SIG-M5 (cell line): ENCODE data around the gene METTL17.
"Not testable (repeated sequence)": the region's sequence is repeated elsewhere in the genome, so short reads cannot be mapped to it uniquely, and the experiment has no call there.

Experiments used
- DNase-seq: peaks from one replicate; lab custom pipeline; 2025; lab: John Stamatoyannopoulos, UW

METTL17 gene

GRCh38 chr14:20996521-20996920, 6.7 kb downstream of the METTL17 start:
- no peak for DNase-seq

- DNase-seq, result no peak
Measured at GRCh38 chr14:20997115-20997514, 7.3 kb downstream of the METTL17 start.

GRCh38 chr14:20997564-20997963, 7.8 kb downstream of the METTL17 start:
- DNase-seq, result no peak

GRCh38 chr14:20998139-20998538, 8.4 kb downstream of the METTL17 start:
- DNase-seq, result no peak

GRCh38 chr14:20998674-20999366, 9.0 kb downstream of the METTL17 start, which contains the start of gene SLC39A2:
SLC39A2 (plus strand) TSS chr14:20999293; CDS start chr14:20999447, 154 bp downstream.
- DNase-seq, result no peak

GRCh38 chr14:20999591-20999990, 9.8 kb downstream of the METTL17 start:
- no peak for DNase-seq

GRCh38 chr14:21001218-21001617, 11.4 kb downstream of the METTL17 start:
- no peak for DNase-seq

GRCh38 chr14:21003788-21004346, 14.1 kb downstream of the METTL17 start:
- no peak for DNase-seq

- DNase-seq, result not testable (repeated sequence)
Measured at GRCh38 chr14:21009721-21010120, 19.9 kb downstream of the METTL17 start.

GRCh38 chr14:21011136-21011535, 21.4 kb downstream of the METTL17 start:
- DNase-seq, result no peak

- peak; percentile 16 for DNase-seq
Measured at GRCh38 chr14:21014761-21015190, 25.0 kb downstream of the METTL17 start.

- DNase-seq, result no peak
Measured at GRCh38 chr14:21015312-21015711, 25.5 kb downstream of the METTL17 start.

GRCh38 chr14:21016413-21017190, 26.8 kb downstream of the METTL17 start:
- no peak for DNase-seq

- no peak for DNase-seq
Measured at GRCh38 chr14:21017528-21018245, 27.9 kb downstream of the METTL17 start.

GRCh38 chr14:21018286-21018685, 28.5 kb downstream of the METTL17 start:
- DNase-seq, result no peak

- no peak for DNase-seq
Measured at GRCh38 chr14:21018781-21019180, 29.0 kb downstream of the METTL17 start.

- DNase-seq, result no peak
Measured at GRCh38 chr14:21019366-21019765, 29.6 kb downstream of the METTL17 start.

- DNase-seq, result no peak
Measured at GRCh38 chr14:21020977-21021545, 31.3 kb downstream of the METTL17 start.

GRCh38 chr14:21022686-21023085, 32.9 kb downstream of the METTL17 start:
- DNase-seq, result no peak

GRCh38 chr14:21023174-21023573, 33.4 kb downstream of the METTL17 start:
- DNase-seq, result no peak

GRCh38 chr14:21023817-21024584, 34.2 kb downstream of the METTL17 start:
- DNase-seq, result no peak
